Erythroblast (primary cell): ENCODE measurements around the gene CREB5.
"Not testable (repeated sequence)": the region's sequence is repeated elsewhere in the genome, so short reads cannot be mapped to it uniquely, and the experiment has no call there.

Source experiments
- GATA1 ChIP-seq: IDR thresholded peaks from 2 replicates; pipeline ENCODE4 v1.6.1; 2011; ENCODE audit warnings: low read depth, mild to moderate bottlenecking, control low read depth, low read length, moderate library complexity
- POLR2A ChIP-seq: IDR thresholded peaks from 2 replicates; pipeline ENCODE4 v1.6.1; 2011; ENCODE audit warnings: mild to moderate bottlenecking, low read length

GRCh38 chr7:28401567-28401966, 10.8 kb upstream of the CREB5 start:
- TF ChIP-seq POLR2A, GATA1: not testable (repeated sequence)
